Activated T-cell treated with anti-CD3 and anti-CD28 coated beads, Interleukin-2, amount 50 U/mL, for 4 hours (primary cell): Measurements from ENCODE around the gene CDH4. TPM values are rescaled to one million over a fixed set of nuclear protein-coding genes. Genes with fewer than 3 reads are reported as not detected.

Experiments
- ATAC-seq, 2 donors: fragments of 200-7000 bp; cut with Tn5 transposase; one replicate each; pipeline ENCODE4 v1.10.0; 2021
- DNase-seq: peaks from one replicate; pipeline ENCODE4 v3.0.0-alpha.2; 2020
- H3K27me3 Mint-ChIP-seq: one replicate; pipeline ENCODE4 v1.8.0; 2021; ENCODE audit warnings: low read depth, mixed read lengths
- H3K36me3 Mint-ChIP-seq: one replicate; pipeline ENCODE4 v1.8.0; 2022; ENCODE audit warnings: mixed read lengths; ENCODE audit not compliant: insufficient read depth
- H3K4me1 Mint-ChIP-seq: one replicate; pipeline ENCODE4 v1.8.0; 2021; ENCODE audit warnings: low read depth, mixed read lengths
- H3K4me3 Mint-ChIP-seq: one replicate; pipeline ENCODE4 v1.8.0; 2021; ENCODE audit warnings: mild to moderate bottlenecking, moderate library complexity, mixed read lengths
- H3K9me3 Mint-ChIP-seq: one replicate; pipeline ENCODE4 v1.8.0; 2021; ENCODE audit warnings: mixed read lengths
- total RNA-seq, 3 donors: library from RNA; stranded (reverse); gene quantifications; one replicate each; pipeline ENCODE4 v1.2.1, GENCODE V29; 2021

CDH4 gene
- total RNA-seq, 3 donors from 2014 or later, result 0.10 TPM; not detected in 2

DNA sequence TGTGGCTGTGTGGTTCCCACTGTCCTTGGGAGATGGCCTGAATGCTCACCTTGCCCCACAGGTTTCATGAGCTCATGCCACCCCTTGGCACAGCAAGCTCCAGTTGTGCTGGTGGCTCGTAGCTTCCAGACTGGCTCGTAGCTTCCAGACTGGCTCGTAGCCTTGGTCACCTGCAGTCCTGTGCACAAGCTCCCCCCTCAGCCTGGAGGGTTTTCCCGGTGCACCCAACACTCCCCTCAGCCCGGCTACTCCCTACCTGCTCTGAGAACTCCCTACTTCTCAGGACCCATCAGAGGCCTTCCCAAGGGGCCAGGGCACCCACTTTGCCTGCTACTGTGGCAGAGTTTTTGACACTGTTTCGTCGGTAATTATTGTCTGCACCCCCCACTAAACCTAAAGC is 528.0 kb downstream of the CDH4 start:
- Mint-ChIP-seq H3K4me1 (no peaks in the 10 kb centered on the region), H3K4me3 (no peak overlapping the region), H3K36me3 (no peaks in the 10 kb centered on the region), H3K9me3 (peaks cover 15% of the 10 kb centered on the region), H3K27me3 (peaks cover under 1% of the 10 kb centered on the region)
- DNase-seq, result no peak
- no peak for ATAC-seq

DNA sequence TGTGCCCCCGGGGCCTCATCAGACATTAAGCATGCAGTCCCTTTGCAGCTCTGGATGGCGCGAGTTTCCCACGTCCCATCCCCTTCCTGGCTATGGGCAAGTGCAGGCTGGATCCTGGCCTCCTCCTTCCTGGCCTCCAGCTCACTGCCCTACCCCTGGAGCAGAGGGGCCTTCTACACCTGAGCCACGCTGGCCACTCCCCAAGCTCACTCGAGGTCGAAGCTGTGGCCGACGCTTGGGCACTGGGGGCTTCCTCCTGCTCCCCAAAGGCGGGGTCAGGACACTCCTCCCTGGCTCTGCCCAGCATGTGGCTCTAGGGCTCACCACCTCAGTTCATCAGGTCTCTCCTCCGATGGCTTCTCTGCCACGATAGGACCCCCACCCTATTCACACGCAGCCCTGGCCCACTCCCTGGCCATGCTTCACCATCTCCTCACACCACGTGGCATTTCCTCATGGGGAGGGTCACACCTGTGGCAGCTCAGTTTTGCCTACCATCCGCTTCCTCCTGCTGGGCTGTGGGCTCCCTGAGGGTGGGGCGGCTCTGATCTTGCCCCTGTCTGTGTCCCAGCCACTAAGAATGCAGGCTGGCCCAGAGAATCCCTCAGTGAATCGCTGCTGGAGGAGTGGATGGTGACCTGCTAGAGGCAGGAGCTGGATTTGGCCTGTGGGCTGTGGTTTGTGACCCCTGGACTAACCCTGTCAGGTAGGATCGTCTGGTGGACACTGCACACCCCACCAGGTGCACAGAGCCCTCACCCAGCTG is 532.9 kb downstream of the CDH4 start:
- Mint-ChIP-seq H3K9me3 (peaks cover 15% of the 10 kb centered on the region), H3K4me3 (no peak overlapping the region), H3K36me3 (no peaks in the 10 kb centered on the region), H3K4me1 (no peaks in the 10 kb centered on the region), H3K27me3 (peaks cover 3% of the 10 kb centered on the region)
- DNase-seq (no peak), ATAC-seq (no peak)

DNA sequence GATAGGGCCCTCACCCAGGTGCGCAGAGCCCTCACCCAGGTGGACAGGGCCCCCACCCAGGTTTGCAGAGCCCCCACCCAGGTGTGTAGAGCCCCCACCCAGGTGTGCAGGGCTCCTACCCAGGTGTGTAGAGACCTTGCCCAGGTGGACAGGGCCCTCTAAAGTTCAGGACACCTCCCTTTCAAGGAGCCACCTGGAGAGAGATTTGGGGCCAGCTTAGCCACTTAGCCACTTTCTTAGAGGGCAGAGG is 533.4 kb downstream of the CDH4 start:
- Mint-ChIP-seq H3K36me3 (no peaks in the 10 kb centered on the region), H3K4me1 (no peaks in the 10 kb centered on the region), H3K9me3 (peaks cover 14% of the 10 kb centered on the region), H3K27me3 (peaks cover 3% of the 10 kb centered on the region), H3K4me3 (no peak overlapping the region)
- DNase-seq (no peak), ATAC-seq (no peak)

DNA sequence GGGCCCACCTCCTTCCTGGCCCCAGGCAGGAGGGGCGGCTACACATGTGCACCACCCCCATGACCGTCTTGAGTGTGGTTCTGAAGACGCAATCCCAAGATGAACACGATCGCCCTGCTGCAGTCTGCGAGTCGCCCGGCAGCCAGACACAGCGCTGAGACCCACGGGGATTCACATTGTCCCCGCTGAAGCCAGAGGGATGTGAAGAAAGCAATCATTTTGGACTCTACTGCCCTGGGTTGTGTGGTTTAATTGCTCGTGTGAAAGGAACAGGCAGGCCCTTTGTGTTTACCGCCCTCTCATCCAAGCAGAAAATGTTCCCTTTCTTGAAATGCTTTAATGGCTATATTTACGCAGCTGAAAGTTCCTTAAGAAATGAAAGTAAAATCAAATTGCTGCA is 534.2 kb downstream of the CDH4 start:
- Mint-ChIP-seq H3K4me1 (no peaks in the 10 kb centered on the region), H3K9me3 (peaks cover 6% of the 10 kb centered on the region), H3K4me3 (no peak overlapping the region), H3K27me3 (peaks cover 3% of the 10 kb centered on the region), H3K36me3 (no peaks in the 10 kb centered on the region)
- ATAC-seq (no peak), DNase-seq (no peak)

DNA sequence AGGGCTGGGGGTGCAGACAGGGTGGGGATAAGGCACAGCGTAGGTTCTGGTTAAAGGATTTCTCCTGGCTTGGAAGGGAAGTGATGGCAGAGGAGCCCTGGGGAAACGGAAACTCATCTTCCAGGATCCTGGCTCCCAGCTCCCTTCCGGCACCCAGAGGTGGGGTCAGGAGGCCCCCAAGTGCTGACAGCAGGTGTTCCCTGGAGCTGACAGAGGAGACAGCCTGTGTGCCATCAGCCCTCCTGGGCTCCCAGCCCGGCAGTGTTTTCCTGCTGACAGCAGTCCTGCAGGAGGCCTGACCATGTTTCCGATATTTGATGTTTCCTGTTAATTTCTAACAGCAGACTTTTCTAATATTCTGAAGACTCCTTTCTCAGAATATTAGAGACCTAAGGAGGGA is 536.3 kb downstream of the CDH4 start:
- H3K27me3 Mint-ChIP-seq, result peaks cover 6% of the 10 kb centered on the region
- H3K4me3 Mint-ChIP-seq, result no peak overlapping the region
- no peaks in the 10 kb centered on the region for H3K36me3 Mint-ChIP-seq

DNA sequence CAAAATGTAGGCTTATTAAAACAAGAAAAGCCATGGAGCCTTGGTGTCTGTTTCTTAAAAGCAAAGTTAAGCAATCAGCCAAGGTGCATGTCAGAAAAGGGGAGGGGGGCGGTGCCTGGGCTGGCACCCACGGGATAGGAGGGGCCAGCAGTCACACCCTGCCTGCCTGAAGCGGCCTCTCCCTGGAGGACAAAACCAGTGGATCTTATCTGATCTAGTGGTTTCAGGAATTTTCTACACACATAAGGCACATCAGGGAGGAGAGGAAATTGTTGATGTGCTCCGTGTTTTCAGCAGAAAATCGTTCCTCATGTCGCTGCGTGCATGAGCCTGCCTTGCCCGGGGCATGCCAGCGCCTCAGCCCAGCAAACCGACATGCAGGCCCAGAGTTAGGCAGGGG is 537.3 kb downstream of the CDH4 start:
- Mint-ChIP-seq H3K4me1 (no peaks in the 10 kb centered on the region), H3K4me3 (no peak overlapping the region), H3K27me3 (peaks cover 6% of the 10 kb centered on the region), H3K36me3 (no peaks in the 10 kb centered on the region), H3K9me3 (no peaks in the 10 kb centered on the region)
- DNase-seq (no peak), ATAC-seq (no peak)

More for the DNA sequence above, 536.3 kb downstream of the CDH4 start:
- Mint-ChIP-seq H3K4me1 (no peaks in the 10 kb centered on the region), H3K9me3 (no peaks in the 10 kb centered on the region)
- no peak for ATAC-seq
- no peak for DNase-seq

DNA sequence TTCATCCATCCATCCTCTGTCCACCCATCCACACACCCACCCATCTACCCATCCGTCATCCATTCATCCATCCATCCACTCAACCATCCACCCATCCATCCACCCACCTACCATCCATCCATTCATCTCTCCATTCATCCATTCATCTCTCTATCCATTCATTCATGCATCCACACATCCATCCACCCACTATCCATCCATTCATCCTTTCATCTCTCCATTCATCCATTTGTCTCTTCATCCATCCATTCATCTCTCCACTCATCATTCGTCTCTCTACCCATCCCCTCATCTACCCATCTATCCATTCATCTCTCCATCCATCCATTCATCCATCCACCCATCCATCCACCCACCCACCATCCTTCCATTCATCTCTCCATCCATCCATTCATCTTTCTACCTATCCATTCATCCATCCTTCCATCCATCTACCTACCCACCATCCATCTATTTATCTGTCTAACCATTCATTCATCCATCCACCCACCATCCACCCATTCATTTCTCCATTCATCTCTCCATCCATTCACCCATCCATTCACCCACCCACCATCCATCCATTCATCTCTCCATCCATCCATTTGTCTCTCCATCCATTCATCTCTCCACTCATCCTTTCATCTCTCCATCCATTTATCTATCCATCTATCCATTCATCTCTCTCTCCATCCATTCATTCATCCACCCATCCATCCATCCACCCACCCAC is 538.2 kb downstream of the CDH4 start:
- DNase-seq, result no peak
- Mint-ChIP-seq H3K4me3 (no peak overlapping the region), H3K27me3 (peaks cover 3% of the 10 kb centered on the region), H3K36me3 (no peaks in the 10 kb centered on the region), H3K4me1 (no peaks in the 10 kb centered on the region), H3K9me3 (no peaks in the 10 kb centered on the region)
- ATAC-seq, result no peak

DNA sequence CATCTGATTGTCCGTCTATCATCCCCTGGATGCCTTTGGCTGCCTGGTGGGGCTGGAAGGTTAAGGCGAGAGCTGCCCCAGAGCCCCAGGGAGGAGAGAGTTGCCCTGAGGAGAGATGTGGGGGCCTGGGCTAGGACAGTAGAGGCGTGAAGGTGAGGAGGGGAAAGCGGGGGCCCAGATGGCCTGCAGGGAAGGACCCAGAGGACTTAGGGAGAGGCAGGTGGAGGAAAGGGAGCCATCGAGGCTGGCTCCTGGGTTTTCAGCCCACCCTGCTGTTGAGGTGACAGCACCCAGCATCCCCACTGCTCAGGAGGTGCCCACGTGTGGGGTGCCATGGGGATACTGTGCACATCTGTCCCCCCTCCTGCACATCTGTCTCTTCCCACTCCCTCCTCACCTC is 539.9 kb downstream of the CDH4 start:
- ATAC-seq, result no peak
- H3K4me1 Mint-ChIP-seq, result no peaks in the 10 kb centered on the region
- H3K9me3 Mint-ChIP-seq, result no peaks in the 10 kb centered on the region
- no peaks in the 10 kb centered on the region for H3K36me3 Mint-ChIP-seq
- H3K27me3 Mint-ChIP-seq, result peaks cover 3% of the 10 kb centered on the region
- no peak overlapping the region for H3K4me3 Mint-ChIP-seq
- no peak for DNase-seq

DNA sequence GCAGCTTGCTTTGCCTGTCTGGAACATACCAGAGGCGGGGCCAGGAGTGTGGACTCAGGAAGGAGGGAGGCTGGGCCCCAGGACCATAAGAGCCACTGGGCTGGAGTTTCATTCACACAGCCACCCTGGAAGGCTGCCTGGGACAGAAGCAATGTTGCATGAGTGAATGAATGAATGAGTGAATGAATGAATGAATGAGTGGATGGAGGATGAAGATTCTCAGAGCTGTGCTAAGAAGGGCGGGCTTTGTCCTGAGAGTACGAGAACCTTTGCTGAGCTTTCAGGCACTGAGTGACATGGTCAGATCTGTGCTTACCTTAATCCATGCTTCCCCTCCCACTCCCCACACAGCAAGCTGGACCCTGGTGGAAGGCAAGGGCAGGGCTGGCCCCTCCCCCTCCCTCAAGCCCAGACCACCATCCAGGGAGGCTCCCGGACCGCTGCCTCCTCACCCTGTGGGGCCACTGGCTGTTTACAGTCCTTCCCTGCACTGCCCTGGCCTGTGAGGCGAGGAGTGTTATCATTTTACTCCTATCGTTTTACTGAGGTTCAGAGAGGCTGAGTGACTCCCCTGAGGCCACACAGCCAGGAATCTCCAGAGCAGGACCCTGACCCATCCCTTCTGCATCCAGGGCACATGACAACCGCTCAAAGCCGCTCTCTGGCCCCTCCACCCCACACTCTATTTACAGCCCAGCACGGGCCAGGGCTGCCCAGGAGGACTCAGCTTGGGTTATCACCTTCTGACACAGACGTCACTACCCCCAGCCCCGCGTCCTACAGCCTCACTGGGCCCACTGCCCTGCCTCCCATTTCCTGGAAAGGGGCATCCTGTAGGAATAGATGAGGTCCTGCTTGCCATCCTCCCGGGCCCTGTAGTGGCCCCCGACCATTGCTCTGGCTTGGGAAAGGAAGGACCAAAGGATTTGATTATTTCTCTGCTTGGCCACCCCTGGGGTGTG is 543.9 kb downstream of the CDH4 start:
- DNase-seq, result no peak
- H3K27me3 Mint-ChIP-seq, result peaks cover 3% of the 10 kb centered on the region
- no peaks in the 10 kb centered on the region for H3K9me3 Mint-ChIP-seq
- no peak overlapping the region for H3K4me3 Mint-ChIP-seq
- no peaks in the 10 kb centered on the region for H3K4me1 Mint-ChIP-seq
- H3K36me3 Mint-ChIP-seq, result no peaks in the 10 kb centered on the region
- ATAC-seq, result no peak

DNA sequence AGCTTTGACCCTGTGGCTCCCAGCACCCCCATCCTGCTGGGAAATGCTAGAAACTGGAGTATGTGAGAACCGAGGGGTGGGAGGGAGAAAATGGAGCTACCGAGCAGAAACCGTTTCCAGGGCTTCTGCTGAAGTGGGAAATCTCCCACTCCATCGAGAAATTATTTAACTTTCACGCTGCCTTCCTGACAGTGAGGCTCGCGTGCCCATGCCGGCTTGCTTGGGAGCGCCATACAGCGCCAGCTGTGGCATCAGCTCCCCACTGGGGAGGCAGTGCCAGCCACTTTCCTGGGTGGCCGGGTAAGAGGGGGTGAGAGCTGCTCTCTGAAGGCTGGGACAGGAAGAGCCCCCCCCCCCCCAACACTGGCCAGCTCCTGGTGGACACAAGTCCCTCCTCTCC is 544.7 kb downstream of the CDH4 start:
- H3K36me3 Mint-ChIP-seq, result no peaks in the 10 kb centered on the region
- H3K4me1 Mint-ChIP-seq, result no peaks in the 10 kb centered on the region
- H3K4me3 Mint-ChIP-seq, result no peak overlapping the region
- no peaks in the 10 kb centered on the region for H3K9me3 Mint-ChIP-seq
- DNase-seq, result no peak
- no peak for ATAC-seq
- H3K27me3 Mint-ChIP-seq, result peaks cover 5% of the 10 kb centered on the region

DNA sequence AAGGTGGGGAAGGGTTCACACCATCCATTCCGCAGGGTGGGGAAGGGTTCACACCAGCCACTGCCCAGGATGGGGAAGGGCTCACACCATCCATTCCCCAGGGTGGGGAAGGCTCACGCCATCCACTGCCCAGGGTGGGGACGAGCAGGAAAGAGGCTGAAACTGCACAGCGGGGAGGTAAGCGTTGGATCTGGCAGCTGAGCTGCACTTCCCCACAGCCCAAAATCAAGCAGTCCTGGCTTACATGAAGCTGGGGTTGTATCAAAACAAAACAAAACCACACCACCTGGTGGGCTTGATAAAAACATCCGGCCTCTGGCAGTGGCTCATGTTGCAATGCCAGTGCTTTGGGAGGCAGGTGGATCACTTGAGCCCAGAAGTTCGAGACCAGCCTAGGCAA is 545.1 kb downstream of the CDH4 start:
- no peak for DNase-seq
- H3K4me1 Mint-ChIP-seq, result no peaks in the 10 kb centered on the region
- peaks cover 8% of the 10 kb centered on the region for H3K27me3 Mint-ChIP-seq
- no peaks in the 10 kb centered on the region for H3K9me3 Mint-ChIP-seq
- no peaks in the 10 kb centered on the region for H3K36me3 Mint-ChIP-seq
- no peak for ATAC-seq
- H3K4me3 Mint-ChIP-seq, result no peak overlapping the region

DNA sequence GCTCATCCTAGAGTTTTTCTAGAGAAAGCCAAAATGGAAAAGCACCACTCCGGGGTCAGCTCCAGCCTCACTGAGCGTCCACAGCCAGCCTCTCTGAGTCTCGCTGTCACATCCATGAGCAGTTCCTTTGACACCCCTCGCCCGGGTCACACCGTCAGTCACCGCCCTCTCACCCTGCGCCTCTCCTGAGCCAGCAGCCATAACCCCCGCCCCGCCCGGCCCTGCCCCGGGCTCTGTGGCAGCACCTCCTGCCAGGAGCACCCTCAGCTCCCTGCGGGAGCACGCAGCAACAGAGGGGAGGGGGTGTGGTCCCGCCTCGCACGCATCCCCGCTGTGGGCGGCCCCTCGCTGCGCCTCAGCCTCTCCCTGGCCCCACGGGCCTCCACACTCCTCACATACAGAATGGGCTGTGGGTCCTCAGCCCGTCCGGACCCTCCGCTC is 545.9 kb downstream of the CDH4 start:
- ATAC-seq, result no peak
- no peaks in the 10 kb centered on the region for H3K36me3 Mint-ChIP-seq
- no peaks in the 10 kb centered on the region for H3K9me3 Mint-ChIP-seq
- DNase-seq, result no peak
- peaks cover 7% of the 10 kb centered on the region for H3K27me3 Mint-ChIP-seq
- no peaks in the 10 kb centered on the region for H3K4me1 Mint-ChIP-seq
- no peak overlapping the region for H3K4me3 Mint-ChIP-seq

DNA sequence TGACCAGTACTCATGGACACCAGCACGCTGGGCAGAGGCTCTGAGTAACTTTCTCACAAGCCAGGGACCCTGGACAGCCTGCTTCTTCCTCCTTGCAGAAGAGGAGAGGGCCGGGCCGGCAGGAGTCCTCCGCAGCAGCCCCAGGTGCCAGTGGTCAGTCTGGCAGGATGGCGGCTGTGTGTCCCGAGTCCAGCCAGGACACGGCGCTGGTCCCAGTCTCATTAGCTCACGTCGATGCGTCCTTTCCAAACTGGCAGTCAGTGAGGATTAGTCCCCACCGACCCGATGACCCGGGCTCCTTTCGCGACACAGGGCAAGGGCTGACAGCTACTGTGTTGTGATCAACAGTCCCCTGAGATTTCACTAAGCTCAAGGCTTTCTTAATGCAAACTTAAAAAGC is 546.6 kb downstream of the CDH4 start:
- ATAC-seq, result no peak
- no peaks in the 10 kb centered on the region for H3K9me3 Mint-ChIP-seq
- peaks cover 3% of the 10 kb centered on the region for H3K4me1 Mint-ChIP-seq
- H3K36me3 Mint-ChIP-seq, result no peaks in the 10 kb centered on the region
- H3K27me3 Mint-ChIP-seq, result peaks cover 9% of the 10 kb centered on the region
- H3K4me3 Mint-ChIP-seq, result no peak overlapping the region
- DNase-seq, result no peak

DNA sequence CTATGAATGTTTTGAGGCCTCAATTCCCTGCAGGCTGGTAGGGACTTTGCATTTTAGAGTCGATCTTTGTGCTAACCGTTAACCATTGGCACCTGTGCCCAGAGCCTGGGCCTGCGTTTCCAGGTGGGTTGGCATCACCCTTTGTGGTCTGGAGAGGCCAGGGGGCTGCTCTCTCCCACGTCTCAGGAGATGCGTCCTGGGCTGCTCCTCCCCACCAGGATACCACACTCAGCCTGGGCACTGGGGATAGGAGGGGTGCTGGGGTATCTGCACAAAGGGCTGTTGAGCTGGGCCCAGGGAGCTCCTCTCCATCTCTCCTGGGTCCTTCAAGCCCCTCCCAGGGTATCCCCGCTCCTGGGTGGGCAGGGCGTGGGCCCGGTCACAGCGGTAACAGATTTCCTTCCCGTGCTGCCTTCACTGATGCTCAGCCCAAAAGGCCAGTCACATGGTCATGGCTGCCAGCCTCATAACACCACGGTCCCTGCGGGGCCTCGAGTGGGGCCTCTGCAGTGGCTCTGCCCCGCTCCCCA is 547.4 kb downstream of the CDH4 start:
- no peak overlapping the region for H3K4me3 Mint-ChIP-seq
- H3K9me3 Mint-ChIP-seq, result no peaks in the 10 kb centered on the region
- peaks cover 11% of the 10 kb centered on the region for H3K27me3 Mint-ChIP-seq
- DNase-seq (no peak), ATAC-seq (no peak)
- H3K36me3 Mint-ChIP-seq, result no peaks in the 10 kb centered on the region
- H3K4me1 Mint-ChIP-seq, result peaks cover 3% of the 10 kb centered on the region
